Keratinocyte (primary cell): ENCODE data around the gene NOD1.

ENCODE experiments used
- CTCF ChIP-seq, 3 experiments: IDR thresholded peaks in 1 of 3; conservative IDR thresholded peaks in 1 of 3; optimal IDR thresholded peaks in 1 of 3; 2 replicates in 2 of 3; 3 replicates in 1 of 3; pipeline versions ENCODE3 to v1.5.1; 2011; ENCODE audit warnings: low read length in 3 of 3, mild to moderate bottlenecking in 3 of 3, moderate library complexity in 2 of 3, control low read depth in 1 of 3, inconsistent platforms in 1 of 3; ENCODE audit not compliant: insufficient read depth in 2 of 3; ENCODE audit errors: extremely low read depth in 1 of 3
- EZH2 ChIP-seq: IDR thresholded peaks from one replicate; pipeline ENCODE4 v1.6.1; 2012; ENCODE audit warnings: inconsistent platforms, mild to moderate bottlenecking, low read length, moderate library complexity

- TF ChIP-seq CTCF (optimal IDR thresholded peaks at IDR 0.05 in 1 of 3, IDR thresholded peaks at IDR 0.05 in 1 of 3, conservative IDR thresholded peaks at IDR 0.05 in 1 of 3; ENCODE audit: extremely low read depth in 1 of 3, insufficient read depth in 2 of 3, low read length in 3 of 3) (no peak), EZH2 (no peak)
These were observed 25.0 kb upstream of the NOD1 start for GRCh38 chr7:30503274-30504212.
